A549 (cell line): ENCODE results near the gene DNAJB12. TPM values are rescaled to one million over a fixed set of nuclear protein-coding genes. Genes with fewer than 3 reads are reported as not detected.
"Not testable (repeated sequence)": the region's sequence is repeated elsewhere in the genome, so short reads cannot be mapped to it uniquely, and the experiment has no call there.

ENCODE experiments used
- ATAC-seq, 2 experiments: fragments of 200-7000 bp in 1 of 2; fragments of >200 bp in 1 of 2; cut with Nextera tagmentation in 1 of 2; cut with Tn5 transposase in 1 of 2; 3 replicates each; pipeline versions ENCODE4 v1.8.0 to v1.9.1; 2018 to 2020; ENCODE audit warnings: mild to moderate bottlenecking in 1 of 2, moderate library complexity in 1 of 2
- CTCF ChIA-PET: fragments of 300-600 bp; sonication (Branson Sonifier 250); formaldehyde crosslinking; extraction: SDS; loops from one replicate; lab custom pipeline; 2021; ENCODE audit warnings: antibody characterized with exemption, inconsistent platforms; lab: Yijun Ruan, JAX
- POLR2A ChIA-PET: fragments of 350-600 bp; formaldehyde crosslinking; extraction: SDS; loops from one replicate; lab custom pipeline; 2021; ENCODE audit warnings: antibody characterized with exemption, inconsistent platforms; lab: Yijun Ruan, JAX
- DNase-seq, 2 experiments: peaks; one replicate each; pipeline versions ENCODE4 v3.0.0 to v3.0.0-alpha.2; 2011 to 2016; ENCODE audit warnings: low read depth in 1 of 2, low spot score in 1 of 2
- FAIRE-seq: peaks from 2 replicates; lab custom pipeline; 2011; peaks lifted over from hg19 to GRCh38; lab: Jason Lieb, UNC
- H3K27ac ChIP-seq, 2 experiments: fragments of >200 bp; sonication (Bioruptor Twin); formaldehyde crosslinking; 3 replicates each; pipeline ENCODE4 v1.5.1; 2016 to 2017
- H3K4me1 ChIP-seq: fragments of >200 bp; sonication (Bioruptor Twin); formaldehyde crosslinking; 3 replicates; pipeline ENCODE4 v1.6.1; 2016
- H3K4me2 ChIP-seq: fragments of >200 bp; sonication (Bioruptor Twin); formaldehyde crosslinking; 3 replicates; pipeline ENCODE4 v1.6.1; 2016
- H3K4me3 ChIP-seq: fragments of >200 bp; sonication (Bioruptor Twin); formaldehyde crosslinking; 3 replicates; pipeline ENCODE4 v1.5.1; 2016
- H3K9me3 ChIP-seq: fragments of >200 bp; sonication (Bioruptor Twin); formaldehyde crosslinking; 3 replicates; pipeline ENCODE4 v1.6.1; 2016
- ATOH8 ChIP-seq: fragments of 250-450 bp; sonication (Bioruptor Pico); IDR thresholded peaks from 2 replicates; pipeline ENCODE4 v1.5.0; 2020; ENCODE audit warnings: low read depth, mild to moderate bottlenecking, moderate library complexity
- BHLHE40 ChIP-seq: IDR thresholded peaks from 2 replicates; pipeline ENCODE4 v1.6.1; 2012; ENCODE audit warnings: low read depth, low read length, inconsistent platforms
- CEBPB ChIP-seq, 2 experiments: fragments of >200 bp in 1 of 2; sonication (Bioruptor Twin) in 1 of 2; formaldehyde crosslinking in 1 of 2; IDR thresholded peaks; 2 replicates each; pipeline ENCODE4 v1.6.1; 2012 to 2016
- CHD2 ChIP-seq: fragments of 150-350 bp; IDR thresholded peaks from 2 replicates; pipeline ENCODE4 v1.6.1; 2014; ENCODE audit warnings: low read length; ENCODE audit not compliant: partially characterized antibody
- ELK1 ChIP-seq: fragments of 150-350 bp; IDR thresholded peaks from 2 replicates; pipeline ENCODE4 v1.6.1; 2014; ENCODE audit warnings: low read depth, mild to moderate bottlenecking, low read length
- EP300 ChIP-seq, 2 experiments: fragments of >200 bp; sonication (Bioruptor Twin); formaldehyde crosslinking; IDR thresholded peaks; 2 replicates in 1 of 2; 3 replicates in 1 of 2; pipeline ENCODE4 v1.6.1; 2016 to 2017
- FOSB ChIP-seq: fragments of 250-450 bp; sonication (Bioruptor Pico); IDR thresholded peaks from 2 replicates; pipeline ENCODE4 v1.5.0; 2020; ENCODE audit warnings: mild to moderate bottlenecking, moderate library complexity
- GATA3 ChIP-seq: IDR thresholded peaks from 2 replicates; pipeline ENCODE4 v1.6.1; 2012; ENCODE audit warnings: borderline replicate concordance
- HDAC2 ChIP-seq: fragments of 200-600 bp; sonication (generic); IDR thresholded peaks from 2 replicates; pipeline ENCODE4 v1.6.1; 2016
- HEYL ChIP-seq: fragments of 250-450 bp; sonication (Bioruptor Pico); IDR thresholded peaks from 2 replicates; pipeline ENCODE4 v1.8.0; 2021; ENCODE audit warnings: mild to moderate bottlenecking, moderate library complexity
- HMGXB4 ChIP-seq: fragments of 250-450 bp; sonication (Bioruptor Pico); IDR thresholded peaks from 2 replicates; pipeline ENCODE4 v1.5.0; 2021; ENCODE audit warnings: mild to moderate bottlenecking, moderate library complexity, borderline replicate concordance
- HOXB5 ChIP-seq: fragments of 250-450 bp; sonication (Bioruptor Pico); IDR thresholded peaks from 2 replicates; pipeline ENCODE4 v1.5.0; 2020; ENCODE audit warnings: mild to moderate bottlenecking, moderate library complexity
- JUNB ChIP-seq: fragments of >200 bp; sonication (Bioruptor Twin); formaldehyde crosslinking; IDR thresholded peaks from 2 replicates; pipeline ENCODE4 v1.6.1; 2016
- MAX ChIP-seq: IDR thresholded peaks from 2 replicates; pipeline ENCODE4 v1.6.1; 2012
- PBX3 ChIP-seq: IDR thresholded peaks from 2 replicates; pipeline ENCODE4 v1.6.1; 2012
- RARB ChIP-seq: fragments of 250-450 bp; sonication (Bioruptor Pico); IDR thresholded peaks from 2 replicates; pipeline ENCODE4 v1.8.0; 2021; ENCODE audit warnings: mild to moderate bottlenecking, moderate library complexity
- SMC3 ChIP-seq: fragments of >200 bp; sonication (Bioruptor Twin); formaldehyde crosslinking; IDR thresholded peaks from 3 replicates; pipeline ENCODE4 v1.6.1; 2018; ENCODE audit warnings: inconsistent platforms
- ZNF302 ChIP-seq: fragments of 250-450 bp; sonication (Bioruptor Pico); IDR thresholded peaks from 2 replicates; pipeline ENCODE4 v1.9.0; 2021; ENCODE audit warnings: inconsistent platforms, mild to moderate bottlenecking, moderate library complexity
- WGBS: methylation state at CpG from one replicate; pipeline ENCODE4 v1.1.6; 2017; ENCODE audit errors: missing lambda C conversion rate; 5-methylcytosine and 5-hydroxymethylcytosine counted together
- polyA plus RNA-seq, 4 experiments: library from polyadenylated mRNA; depleted of rRNA in 3 of 4; stranded (reverse); fragments of >200 nt; fragmentation: RNase III in 1 of 4; extraction: RNeasy Plus Mini Kit Qiagen cat#74134 plus additional on column Dnase treatment in 1 of 4; gene quantifications; 2 replicates in 3 of 4; 3 replicates in 1 of 4; pipeline ENCODE4 v1.2.3, GENCODE V29; 2011 to 2017

DNAJB12 gene
- polyA plus RNA-seq, 2 of the 4 experiments (the other 2 are of a cell fraction): 21.5 to 26.7 TPM

- TF ChIP-seq MAX: peak; percentile 87
- peak; percentile 47; the same call in 1 of the 2 replicates for TF ChIP-seq GATA3
- peak; percentile 50; the same call in 1 of the 2 replicates for TF ChIP-seq PBX3
Measured at GRCh38 chr10:72328045-72328828, 26.5 kb downstream of the DNAJB12 start (continued).

GRCh38 chr10:72326665-72327603 lies 27.8 kb downstream of the DNAJB12 start:
- DNase-seq, ATAC-seq, FAIRE-seq, H3K4me3 ChIP-seq, H3K9me3 ChIP-seq, H3K4me2 ChIP-seq: not testable (repeated sequence)
- ChIA-PET POLR2A (interaction anchor here (0.6 to 1.4 kb wide), 4 partner anchors 12 to 53 kb away, joined by 3 to 6 read pairs (median 6); partner anchors contain the start of gene DDIT4), CTCF (interaction anchor here (0.6 to 8.5 kb wide), 29 partner anchors 11 to 562 kb away, joined by 3 to 94 read pairs (median 6); partner anchors contain the start of genes ASCC1, DDIT4 and VSIR)
- Histone ChIP-seq H3K27ac (peak overlapping the region; percentile 89 to 93), H3K4me1 (peaks cover 83% of the 10 kb centered on the region)
- WGBS: 96% methylated on average over 32 of the region's 32 CpGs

- not testable (repeated sequence) for FAIRE-seq, H3K4me3 ChIP-seq
- TF ChIP-seq EP300 (IDR thresholded peaks at IDR 0.05): peak in 1 of 2 experiments; percentile 18; a peak in 1 of 5 replicates
- TF ChIP-seq RARB: 0 out of 2 replicates have a peak, but pooled peaks have one; percentile 54
- TF ChIP-seq HOXB5 (CRISPR knock-in tag): 0 out of 2 replicates have a peak, but pooled peaks have one; percentile 18
- TF ChIP-seq HEYL: 0 out of 2 replicates have a peak, but pooled peaks have one; percentile 32
- peak in 1 of 2 experiments; percentile 58; a peak in 2 of 4 replicates for TF ChIP-seq CEBPB (IDR thresholded peaks at IDR 0.05)
Measured at GRCh38 chr10:72325243-72326175, 29.2 kb downstream of the DNAJB12 start.

GRCh38 chr10:72323771-72324191 lies 30.9 kb downstream of the DNAJB12 start:
- Histone ChIP-seq H3K9me3 (no peaks in the 10 kb centered on the region), H3K4me3 (no peak overlapping the region)
- DNase-seq: no peak
- CTCF ChIA-PET: interaction anchor here (0.8 to 8.5 kb wide), 5 partner anchors 13 to 198 kb away, joined by 3 to 94 read pairs (median 4); partner anchors contain the start of gene DDIT4
- TF ChIP-seq ATOH8 (CRISPR knock-in tag) (no peak), ELK1 (no peak), RARB (no peak), GATA3 (no peak), HOXB5 (CRISPR knock-in tag) (no peak), CHD2 (no peak), HDAC2 (no peak), SMC3 (no peak), HMGXB4 (CRISPR knock-in tag) (no peak), ZNF302 (CRISPR knock-in tag) (no peak), FOSB (no peak), BHLHE40 (no peak), JUNB (no peak)
- TF ChIP-seq, all 56 proteins: peak for 0
- 94% methylated on average over 11 of the region's 12 CpGs for WGBS
- POLR2A ChIA-PET: interaction anchor here (1.3 to 5.9 kb wide), 2 partner anchors 26 to 49 kb away, joined by 3 to 197 read pairs; partner anchors contain the start of gene DDIT4
- FAIRE-seq (no peak), ATAC-seq (no peak)
- no peak overlapping the region for H3K4me2 ChIP-seq
- peaks cover 77% of the 10 kb centered on the region for H3K4me1 ChIP-seq
- H3K27ac ChIP-seq: peak overlapping the region; percentile 98 to 99

More at GRCh38 chr10:72325243-72326175, 29.2 kb downstream of the DNAJB12 start:
- whole genome bisulfite sequencing: 79% methylated on average over 38 of the region's 49 CpGs
- ATAC-seq (peak in 1 of 2 experiments; percentile 0; a peak in 3 of 6 replicates), DNase-seq (peak in 1 of 2 experiments; percentile 79)
- ChIA-PET POLR2A (interaction anchor here (0.7 to 1.5 kb wide), 5 partner anchors 48 to 91 kb away, joined by 3 to 9 read pairs (median 4); partner anchors contain the start of gene DDIT4), CTCF (interaction anchor here (0.6 to 8.5 kb wide), 5 partner anchors 13 to 277 kb away, joined by 3 to 94 read pairs (median 6); partner anchors contain the start of gene DDIT4)
- peak overlapping the region; percentile 34 for H3K4me2 ChIP-seq
- peak overlapping the region; percentile 98 to 99 for H3K27ac ChIP-seq
- not testable (repeated sequence) for H3K9me3 ChIP-seq
- H3K4me1 ChIP-seq: peaks cover 81% of the 10 kb centered on the region
